A549 (cell line): ENCODE measurements around the gene IGSF9. TPM values are rescaled to one million over a fixed set of nuclear protein-coding genes. Genes with fewer than 3 reads are reported as not detected.

ENCODE experiments used
- ATAC-seq, 2 experiments: fragments of 200-7000 bp in 1 of 2; fragments of >200 bp in 1 of 2; cut with Nextera tagmentation in 1 of 2; cut with Tn5 transposase in 1 of 2; 3 replicates each; pipeline versions ENCODE4 v1.8.0 to v1.9.1; 2018 to 2020; ENCODE audit warnings: mild to moderate bottlenecking in 1 of 2, moderate library complexity in 1 of 2
- CTCF ChIA-PET: fragments of 300-600 bp; sonication (Branson Sonifier 250); formaldehyde crosslinking; extraction: SDS; loops from one replicate; lab custom pipeline; 2021; ENCODE audit warnings: antibody characterized with exemption, inconsistent platforms; lab: Yijun Ruan, JAX
- POLR2A ChIA-PET: fragments of 350-600 bp; formaldehyde crosslinking; extraction: SDS; loops from one replicate; lab custom pipeline; 2021; ENCODE audit warnings: antibody characterized with exemption, inconsistent platforms; lab: Yijun Ruan, JAX
- DNase-seq, 2 experiments: peaks; one replicate each; pipeline versions ENCODE4 v3.0.0 to v3.0.0-alpha.2; 2011 to 2016; ENCODE audit warnings: low read depth in 1 of 2, low spot score in 1 of 2
- FAIRE-seq: peaks from 2 replicates; lab custom pipeline; 2011; peaks lifted over from hg19 to GRCh38; lab: Jason Lieb, UNC
- H3K27ac ChIP-seq, 2 experiments: fragments of >200 bp; sonication (Bioruptor Twin); formaldehyde crosslinking; 3 replicates each; pipeline ENCODE4 v1.5.1; 2016 to 2017
- H3K4me1 ChIP-seq: fragments of >200 bp; sonication (Bioruptor Twin); formaldehyde crosslinking; 3 replicates; pipeline ENCODE4 v1.6.1; 2016
- H3K4me2 ChIP-seq: fragments of >200 bp; sonication (Bioruptor Twin); formaldehyde crosslinking; 3 replicates; pipeline ENCODE4 v1.6.1; 2016
- H3K4me3 ChIP-seq: fragments of >200 bp; sonication (Bioruptor Twin); formaldehyde crosslinking; 3 replicates; pipeline ENCODE4 v1.5.1; 2016
- H3K9me3 ChIP-seq: fragments of >200 bp; sonication (Bioruptor Twin); formaldehyde crosslinking; 3 replicates; pipeline ENCODE4 v1.6.1; 2016
- BCL3 ChIP-seq: fragments of >200 bp; sonication (Bioruptor Twin); formaldehyde crosslinking; IDR thresholded peaks from 3 replicates; pipeline ENCODE4 v1.6.1; 2016
- CBX2 ChIP-seq: fragments of 200-600 bp; sonication (generic); IDR thresholded peaks from 2 replicates; pipeline ENCODE4 v1.6.1; 2016; ENCODE audit warnings: low read depth, mild to moderate bottlenecking, borderline replicate concordance
- CEBPB ChIP-seq, 2 experiments: fragments of >200 bp in 1 of 2; sonication (Bioruptor Twin) in 1 of 2; formaldehyde crosslinking in 1 of 2; IDR thresholded peaks; 2 replicates each; pipeline ENCODE4 v1.6.1; 2012 to 2016
- CHD2 ChIP-seq: fragments of 150-350 bp; IDR thresholded peaks from 2 replicates; pipeline ENCODE4 v1.6.1; 2014; ENCODE audit warnings: low read length; ENCODE audit not compliant: partially characterized antibody
- EHF ChIP-seq: fragments of 250-450 bp; sonication (Bioruptor Pico); IDR thresholded peaks from 2 replicates; pipeline ENCODE4 v1.5.0; 2020; ENCODE audit warnings: mild to moderate bottlenecking
- FOSB ChIP-seq: fragments of 250-450 bp; sonication (Bioruptor Pico); IDR thresholded peaks from 2 replicates; pipeline ENCODE4 v1.5.0; 2020; ENCODE audit warnings: mild to moderate bottlenecking, moderate library complexity
- HES2 ChIP-seq: fragments of >200 bp; sonication (Bioruptor Twin); formaldehyde crosslinking; IDR thresholded peaks from 2 replicates; pipeline ENCODE4 v1.6.1; 2016
- HOXA7 ChIP-seq: fragments of 250-450 bp; sonication (Bioruptor Pico); IDR thresholded peaks from 2 replicates; pipeline ENCODE4 v1.5.0; 2020; ENCODE audit warnings: mild to moderate bottlenecking, moderate library complexity
- HOXB13 ChIP-seq: fragments of 250-450 bp; sonication (Bioruptor Pico); IDR thresholded peaks from 2 replicates; pipeline ENCODE4 v1.5.0; 2020; ENCODE audit warnings: low read depth, mild to moderate bottlenecking, moderate library complexity
- HOXB5 ChIP-seq: fragments of 250-450 bp; sonication (Bioruptor Pico); IDR thresholded peaks from 2 replicates; pipeline ENCODE4 v1.5.0; 2020; ENCODE audit warnings: mild to moderate bottlenecking, moderate library complexity
- JUN ChIP-seq, 2 experiments: fragments of >200 bp; sonication (Bioruptor Twin); formaldehyde crosslinking; IDR thresholded peaks; 2 replicates in 1 of 2; 3 replicates in 1 of 2; pipeline ENCODE4 v1.6.1; 2016 to 2017
- JUNB ChIP-seq: fragments of >200 bp; sonication (Bioruptor Twin); formaldehyde crosslinking; IDR thresholded peaks from 2 replicates; pipeline ENCODE4 v1.6.1; 2016
- MAFK ChIP-seq: fragments of 450-650 bp; IDR thresholded peaks from 2 replicates; pipeline ENCODE4 v1.6.1; 2014; ENCODE audit not compliant: partially characterized antibody
- MAX ChIP-seq: IDR thresholded peaks from 2 replicates; pipeline ENCODE4 v1.6.1; 2012
- MAZ ChIP-seq: fragments of 150-350 bp; IDR thresholded peaks from 2 replicates; pipeline ENCODE4 v1.6.1; 2014; ENCODE audit warnings: antibody characterized with exemption, low read depth, low read length, borderline replicate concordance
- NFE2L2 ChIP-seq: fragments of 150-350 bp; conservative IDR thresholded peaks from 2 replicates; pipeline ENCODE4 v1.6.1; 2014; ENCODE audit warnings: low read length
- PHF8 ChIP-seq: fragments of 200-600 bp; sonication (generic); IDR thresholded peaks from 2 replicates; pipeline ENCODE4 v1.6.1; 2016; ENCODE audit warnings: low read depth, mild to moderate bottlenecking, antibody characterized with exemption, moderate library complexity, borderline replicate concordance
- POLR2A ChIP-seq: IDR thresholded peaks from 2 replicates; pipeline ENCODE4 v1.6.1; 2012; ENCODE audit warnings: mild to moderate bottlenecking, low read length
- RAD21 ChIP-seq, 2 experiments: fragments of >200 bp in 1 of 2; sonication (Bioruptor Twin) in 1 of 2; formaldehyde crosslinking in 1 of 2; IDR thresholded peaks in 1 of 2; conservative IDR thresholded peaks in 1 of 2; 2 replicates in 1 of 2; 3 replicates in 1 of 2; pipeline ENCODE4 v1.6.1; 2012 to 2018; ENCODE audit warnings: inconsistent platforms in 1 of 2
- RARB ChIP-seq: fragments of 250-450 bp; sonication (Bioruptor Pico); IDR thresholded peaks from 2 replicates; pipeline ENCODE4 v1.8.0; 2021; ENCODE audit warnings: mild to moderate bottlenecking, moderate library complexity
- RNF2 ChIP-seq: fragments of 200-600 bp; sonication (generic); IDR thresholded peaks from 2 replicates; pipeline ENCODE4 v1.6.1; 2016; ENCODE audit warnings: low read depth, mild to moderate bottlenecking, antibody characterized with exemption, moderate library complexity, borderline replicate concordance
- SMC3 ChIP-seq: fragments of >200 bp; sonication (Bioruptor Twin); formaldehyde crosslinking; IDR thresholded peaks from 3 replicates; pipeline ENCODE4 v1.6.1; 2018; ENCODE audit warnings: inconsistent platforms
- TFCP2L1 ChIP-seq: fragments of 250-450 bp; sonication (Bioruptor Pico); IDR thresholded peaks from 2 replicates; pipeline ENCODE4 v1.5.0; 2021; ENCODE audit warnings: mild to moderate bottlenecking
- USF2 ChIP-seq: fragments of 450-650 bp; IDR thresholded peaks from 2 replicates; pipeline ENCODE4 v1.6.1; 2014; ENCODE audit warnings: antibody characterized with exemption
- ZC3H11A ChIP-seq: fragments of 450-650 bp; IDR thresholded peaks from 2 replicates; pipeline ENCODE4 v1.6.1; 2014; ENCODE audit warnings: antibody characterized with exemption, mild to moderate bottlenecking
- WGBS: methylation state at CpG from one replicate; pipeline ENCODE4 v1.1.6; 2017; ENCODE audit errors: missing lambda C conversion rate; 5-methylcytosine and 5-hydroxymethylcytosine counted together
- polyA plus RNA-seq, 4 experiments: library from polyadenylated mRNA; depleted of rRNA in 3 of 4; stranded (reverse); fragments of >200 nt; fragmentation: RNase III in 1 of 4; extraction: RNeasy Plus Mini Kit Qiagen cat#74134 plus additional on column Dnase treatment in 1 of 4; gene quantifications; 2 replicates in 3 of 4; 3 replicates in 1 of 4; pipeline ENCODE4 v1.2.3, GENCODE V29; 2011 to 2017

The IGSF9 gene
- polyA plus RNA-seq, 2 of the 4 experiments (the other 2 are of a cell fraction): 0.06 to 0.54 TPM

GRCh38 chr1:159979257-159979656 is 33.8 kb upstream of the IGSF9 start:
- H3K4me2 ChIP-seq: no peak overlapping the region
- TF ChIP-seq BCL3 (no peak), HOXB13 (CRISPR knock-in tag) (no peak), RAD21 (conservative IDR thresholded peaks at IDR 0.05 in 1 of 2, IDR thresholded peaks at IDR 0.05 in 1 of 2) (no peak), SMC3 (no peak), POLR2A (no peak), FOSB (CRISPR knock-in tag) (no peak), NFE2L2 (no peak), JUN (IDR thresholded peaks at IDR 0.05) (no peak), HOXA7 (CRISPR knock-in tag) (no peak), CEBPB (IDR thresholded peaks at IDR 0.05) (no peak)
- TF ChIP-seq, all 56 proteins: peak for 0
- Histone ChIP-seq H3K4me3 (no peak overlapping the region), H3K9me3 (no peaks in the 10 kb centered on the region), H3K4me1 (no peaks in the 10 kb centered on the region), H3K27ac (no peak overlapping the region)
- DNase-seq (no peak), ATAC-seq (no peak), FAIRE-seq (no peak)
- POLR2A ChIA-PET: no interaction called here
- CTCF ChIA-PET: interaction anchor here (0.7 to 2.9 kb wide), 5 partner anchors 9 to 256 kb away, joined by 3 to 14 read pairs (median 4); no protein-coding TSS in a partner anchor
- WGBS: 28% methylated on average over 3 of the region's 3 CpGs

GRCh38 chr1:159978107-159978398 is 32.6 kb upstream of the IGSF9 start:
- H3K4me1 ChIP-seq: no peaks in the 10 kb centered on the region
- no peak overlapping the region for H3K4me2 ChIP-seq
- no peak overlapping the region for H3K4me3 ChIP-seq
- ChIA-PET CTCF (interaction anchor here (2.9 kb wide), 1 partner anchor 29 kb away, joined by 14 read pairs; no protein-coding TSS in a partner anchor), POLR2A (no interaction called here)
- no peak overlapping the region for H3K27ac ChIP-seq
- FAIRE-seq (no peak), ATAC-seq (no peak), DNase-seq (no peak)
- 4% methylated on average over 2 of the region's 2 CpGs for WGBS
- TF ChIP-seq SMC3 (no peak), USF2 (no peak), ZC3H11A (no peak), MAZ (no peak), CBX2 (no peak), MAFK (no peak), HOXB5 (no peak), JUNB (no peak)
- no peaks in the 10 kb centered on the region for H3K9me3 ChIP-seq

- Histone ChIP-seq H3K4me2 (no peak overlapping the region), H3K27ac (no peak overlapping the region), H3K9me3 (no peaks in the 10 kb centered on the region), H3K4me3 (no peak overlapping the region), H3K4me1 (no peaks in the 10 kb centered on the region)
- ChIA-PET CTCF (interaction anchor here (1.5 to 2.9 kb wide), 2 partner anchors 30 to 102 kb away, joined by 3 to 14 read pairs; no protein-coding TSS in a partner anchor), POLR2A (no interaction called here)
- no peak for TF ChIP-seq RARB
- no peak for TF ChIP-seq CBX2
- no peak for TF ChIP-seq CHD2
- TF ChIP-seq HES2: no peak
- no peak for TF ChIP-seq MAZ
- TF ChIP-seq EHF: no peak
- TF ChIP-seq POLR2A: no peak
- no peak for TF ChIP-seq JUN (IDR thresholded peaks at IDR 0.05)
- TF ChIP-seq SMC3: no peak
- TF ChIP-seq RNF2: no peak
- TF ChIP-seq MAX: no peak
- no peak for TF ChIP-seq PHF8
- no peak for TF ChIP-seq BCL3
- TF ChIP-seq TFCP2L1 (CRISPR knock-in tag): no peak
- DNase-seq (no peak), FAIRE-seq (no peak), ATAC-seq (peak in 1 of 2 experiments; percentile 18; a peak in 1 of 6 replicates)
- WGBS: 22% methylated on average over 6 of the region's 6 CpGs
Measured at GRCh38 chr1:159977364-159978106, 32.1 kb upstream of the IGSF9 start.
